SK-N-SH treated with all-trans-retinoic acid at 6 μM for 48 hours (cell line): ENCODE data around the gene CLEC17A.

Experiments
- BACH2 ChIP-seq: fragments of 250-450 bp; sonication (Bioruptor Pico); IDR thresholded peaks from 2 replicates; pipeline ENCODE4 v1.9.0; 2021; ENCODE audit warnings: mild to moderate bottlenecking, borderline replicate concordance
- CREB5 ChIP-seq: fragments of 250-450 bp; sonication (Bioruptor Pico); IDR thresholded peaks from 2 replicates; pipeline ENCODE4 v1.5.1; 2020; ENCODE audit warnings: low read depth, mild to moderate bottlenecking, moderate library complexity
- ESRRG ChIP-seq: fragments of 250-450 bp; sonication (Bioruptor Pico); IDR thresholded peaks from 2 replicates; pipeline ENCODE4 v1.6.1; 2021; ENCODE audit warnings: mild to moderate bottlenecking
- OSR1 ChIP-seq: fragments of 250-450 bp; sonication (Bioruptor Pico); IDR thresholded peaks from 2 replicates; pipeline ENCODE4 v1.8.0; 2022; ENCODE audit warnings: moderate library complexity, mild to moderate bottlenecking, inconsistent platforms
- SNAI2 ChIP-seq: fragments of 250-450 bp; sonication (Bioruptor Pico); IDR thresholded peaks from 2 replicates; pipeline ENCODE4 v1.5.0; 2020; ENCODE audit warnings: mild to moderate bottlenecking, moderate library complexity
- TOX ChIP-seq: fragments of 250-450 bp; sonication (Bioruptor Pico); IDR thresholded peaks from 2 replicates; pipeline ENCODE4 v1.8.0; 2021; ENCODE audit warnings: mild to moderate bottlenecking, moderate library complexity, borderline replicate concordance
- TSHZ2 ChIP-seq: fragments of 250-450 bp; sonication (Bioruptor Pico); IDR thresholded peaks from 2 replicates; pipeline ENCODE4 v1.5.0; 2020; ENCODE audit warnings: mild to moderate bottlenecking, moderate library complexity
- ZC3H10 ChIP-seq: fragments of 250-450 bp; sonication (Bioruptor Pico); IDR thresholded peaks from 2 replicates; pipeline ENCODE4 v1.5.1; 2021; ENCODE audit warnings: mild to moderate bottlenecking, moderate library complexity
- ZFP3 ChIP-seq: fragments of 250-450 bp; sonication (Bioruptor Pico); IDR thresholded peaks from 2 replicates; pipeline ENCODE4 v1.5.0; 2020; ENCODE audit warnings: mild to moderate bottlenecking, moderate library complexity
- ZFP30 ChIP-seq: fragments of 450-650 bp; formaldehyde crosslinking; IDR thresholded peaks from 2 replicates; pipeline ENCODE4 v1.5.0; 2022; ENCODE audit warnings: mild to moderate bottlenecking, moderate library complexity
- ZNF565 ChIP-seq: fragments of 450-650 bp; formaldehyde crosslinking; conservative IDR thresholded peaks from 2 replicates; pipeline ENCODE4 v1.5.0; 2020; ENCODE audit warnings: low read depth, mild to moderate bottlenecking, moderate library complexity
- TF ChIP-seq, protein P1 (sequence below): fragments of 250-450 bp; sonication (Bioruptor Pico); IDR thresholded peaks from 2 replicates; pipeline ENCODE4 v1.8.0; 2020; ENCODE audit warnings: mild to moderate bottlenecking, moderate library complexity, borderline replicate concordance

DNA sequence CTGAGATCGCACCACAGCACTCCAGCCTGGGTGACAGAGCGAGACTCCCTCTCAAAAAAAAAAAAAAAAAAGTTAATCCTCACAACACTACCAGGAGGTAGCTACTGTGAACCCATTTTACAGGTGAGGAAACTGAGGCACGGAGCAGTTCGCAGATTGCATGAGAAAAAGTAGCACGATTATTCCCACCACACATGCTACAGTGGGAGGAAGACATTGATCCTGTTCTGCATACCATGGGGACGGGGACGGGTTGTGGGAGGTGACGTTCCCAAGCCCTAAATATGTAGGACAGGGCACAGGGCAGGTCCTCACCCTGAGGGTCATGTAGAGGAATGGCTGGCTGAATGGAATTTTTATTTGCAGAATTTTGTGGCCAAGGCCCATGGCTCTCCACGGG, 23.7 kb downstream of the CLEC17A start:
- TF ChIP-seq ZFP30 (CRISPR knock-in tag) (no peak), ZC3H10 (CRISPR knock-in tag) (no peak), CREB5 (no peak), TOX (no peak), BACH2 (CRISPR knock-in tag) (no peak), TSHZ2 (CRISPR knock-in tag) (no peak), OSR1 (CRISPR knock-in tag) (no peak), SNAI2 (CRISPR knock-in tag) (no peak), ZFP3 (no peak), ESRRG (CRISPR knock-in tag) (no peak), ZNF565 (CRISPR knock-in tag) (no peak)
- TF ChIP-seq, protein P1, sequence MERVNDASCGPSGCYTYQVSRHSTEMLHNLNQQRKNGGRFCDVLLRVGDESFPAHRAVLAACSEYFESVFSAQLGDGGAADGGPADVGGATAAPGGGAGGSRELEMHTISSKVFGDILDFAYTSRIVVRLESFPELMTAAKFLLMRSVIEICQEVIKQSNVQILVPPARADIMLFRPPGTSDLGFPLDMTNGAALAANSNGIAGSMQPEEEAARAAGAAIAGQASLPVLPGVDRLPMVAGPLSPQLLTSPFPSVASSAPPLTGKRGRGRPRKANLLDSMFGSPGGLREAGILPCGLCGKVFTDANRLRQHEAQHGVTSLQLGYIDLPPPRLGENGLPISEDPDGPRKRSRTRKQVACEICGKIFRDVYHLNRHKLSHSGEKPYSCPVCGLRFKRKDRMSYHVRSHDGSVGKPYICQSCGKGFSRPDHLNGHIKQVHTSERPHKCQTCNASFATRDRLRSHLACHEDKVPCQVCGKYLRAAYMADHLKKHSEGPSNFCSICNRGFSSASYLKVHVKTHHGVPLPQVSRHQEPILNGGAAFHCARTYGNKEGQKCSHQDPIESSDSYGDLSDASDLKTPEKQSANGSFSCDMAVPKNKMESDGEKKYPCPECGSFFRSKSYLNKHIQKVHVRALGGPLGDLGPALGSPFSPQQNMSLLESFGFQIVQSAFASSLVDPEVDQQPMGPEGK: no peak
